ENCODE measurements around the gene RPS6KA2.

GRCh38 chr6:166474721-166475565 is 152.1 kb downstream of the RPS6KA2 start:
- TF ChIP-seq CTCF (conservative IDR thresholded peaks at IDR 0.05) (no peak), EZH2 (IDR thresholded peaks at IDR 0.05; ENCODE audit: low read depth) (no peak)
